Measurements from ENCODE around the gene FSHB.

DNA sequence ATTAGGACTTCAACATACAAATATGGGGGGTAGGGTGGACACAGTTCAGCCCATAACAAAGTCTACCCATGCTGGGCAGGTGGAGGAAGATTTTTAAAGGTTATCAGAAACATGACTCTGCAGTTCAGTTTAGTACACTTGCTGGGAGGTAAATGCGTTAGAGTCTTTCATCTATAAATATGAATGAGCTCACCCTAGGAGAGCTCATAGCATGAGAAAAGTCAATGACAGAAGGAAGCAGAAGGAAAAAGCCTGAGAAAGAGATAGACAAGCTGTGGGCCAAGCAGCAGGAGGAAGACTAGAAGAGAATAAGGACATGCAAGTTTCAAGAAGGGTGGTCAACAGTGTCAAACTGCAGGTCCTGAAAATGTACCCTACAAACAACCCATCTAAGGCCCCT is 27.0 kb upstream of the FSHB start:
- TF ChIP-seq EZH2 (IDR thresholded peaks at IDR 0.05; ENCODE audit: insufficient read depth, poor library complexity, severe bottlenecking) (no peak), EZH2phosphoT487 (IDR thresholded peaks at IDR 0.05; ENCODE audit: insufficient read depth, low read depth) (no peak)

Measured in GM23248 (cell line).